Measurements from ENCODE around the gene THOC5.

DNA sequence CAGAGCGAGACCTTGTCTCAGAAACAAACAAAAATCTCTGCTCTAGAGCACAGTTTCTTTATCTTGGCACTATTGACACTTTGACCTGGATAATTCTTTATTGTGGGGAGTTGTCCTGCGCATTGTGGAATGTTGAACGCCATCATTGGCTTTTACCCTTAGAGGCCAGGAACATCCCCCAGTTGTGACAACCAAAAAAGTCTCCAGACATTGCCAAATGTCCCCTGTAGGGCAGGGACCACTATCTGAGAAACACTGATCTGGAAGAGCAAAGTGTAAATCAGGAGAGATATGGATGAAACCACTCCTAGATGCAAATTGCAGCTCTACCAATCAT, 45.1 kb upstream of the THOC5 start:
- TF ChIP-seq, protein P1, sequence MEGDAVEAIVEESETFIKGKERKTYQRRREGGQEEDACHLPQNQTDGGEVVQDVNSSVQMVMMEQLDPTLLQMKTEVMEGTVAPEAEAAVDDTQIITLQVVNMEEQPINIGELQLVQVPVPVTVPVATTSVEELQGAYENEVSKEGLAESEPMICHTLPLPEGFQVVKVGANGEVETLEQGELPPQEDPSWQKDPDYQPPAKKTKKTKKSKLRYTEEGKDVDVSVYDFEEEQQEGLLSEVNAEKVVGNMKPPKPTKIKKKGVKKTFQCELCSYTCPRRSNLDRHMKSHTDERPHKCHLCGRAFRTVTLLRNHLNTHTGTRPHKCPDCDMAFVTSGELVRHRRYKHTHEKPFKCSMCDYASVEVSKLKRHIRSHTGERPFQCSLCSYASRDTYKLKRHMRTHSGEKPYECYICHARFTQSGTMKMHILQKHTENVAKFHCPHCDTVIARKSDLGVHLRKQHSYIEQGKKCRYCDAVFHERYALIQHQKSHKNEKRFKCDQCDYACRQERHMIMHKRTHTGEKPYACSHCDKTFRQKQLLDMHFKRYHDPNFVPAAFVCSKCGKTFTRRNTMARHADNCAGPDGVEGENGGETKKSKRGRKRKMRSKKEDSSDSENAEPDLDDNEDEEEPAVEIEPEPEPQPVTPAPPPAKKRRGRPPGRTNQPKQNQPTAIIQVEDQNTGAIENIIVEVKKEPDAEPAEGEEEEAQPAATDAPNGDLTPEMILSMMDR (IDR thresholded peaks at IDR 0.05), result no peak
- no peak for TF ChIP-seq POLR2A (IDR thresholded peaks at IDR 0.05)
- no peak for TF ChIP-seq POLR2AphosphoS5 (IDR thresholded peaks at IDR 0.05)
